HL-60 (cell line): ENCODE data around the gene SASH3.

Source experiments
- CTCF ChIP-seq: IDR thresholded peaks from one replicate; pipeline ENCODE4 v1.5.1; 2011; ENCODE audit warnings: low read length, control low read depth, inconsistent platforms; ENCODE audit not compliant: insufficient read depth
- POLR2AphosphoS5 ChIP-seq: IDR thresholded peaks from 2 replicates; pipeline ENCODE4 v1.6.1; 2012; ENCODE audit warnings: low read depth

- TF ChIP-seq CTCF (no peak), POLR2AphosphoS5 (no peak)
Observed at GRCh38 chrX:129750971-129751370, 28.8 kb upstream of the SASH3 start.
